Adrenal gland (tissue), 12 donors: ENCODE results near the gene ZNF827. TPM values are rescaled to one million over a fixed set of nuclear protein-coding genes. Genes with fewer than 3 reads are reported as not detected.

ENCODE experiments used
- DNase-seq, 7 donors: peaks; one replicate each; pipeline ENCODE4 v3.0.0-alpha.2; 2019 to 2020
- H3K27ac ChIP-seq, 5 donors: fragments of 200-600 bp; sonication (generic) in 4 of 5; 1 replicate in 3 of 5; 2 replicates in 2 of 5; pipeline versions ENCODE4 v1.5.1 to v1.8.0; 2016 to 2020; ENCODE audit warnings: mild to moderate bottlenecking in 1 of 5
- H3K27me3 ChIP-seq: fragments of 200-600 bp; 2 replicates; pipeline ENCODE4 v1.8.0; 2021
- H3K36me3 ChIP-seq, 2 donors: fragments of 200-600 bp; replicated peaks in 1 of 2; 1 replicate in 1 of 2; 2 replicates in 1 of 2; pipeline versions ENCODE4 v1.5.1 to v1.8.0; 2018 to 2022
- H3K4me1 ChIP-seq, 2 donors: fragments of 200-600 bp; replicated peaks in 1 of 2; 1 replicate in 1 of 2; 2 replicates in 1 of 2; pipeline versions ENCODE4 v1.5.1 to v1.8.0; 2018 to 2021
- H3K4me3 ChIP-seq, 4 donors: fragments of 200-600 bp; sonication (generic) in 3 of 4; one replicate each; pipeline ENCODE4 v1.5.1; 2016 to 2018
- H3K9me3 ChIP-seq, 3 donors: fragments of 200-600 bp; sonication (generic) in 1 of 3; replicated peaks in 1 of 3; 1 replicate in 2 of 3; 2 replicates in 1 of 3; pipeline versions ENCODE4 v1.5.1 to v1.8.0; 2016 to 2021
- POLR2A ChIP-seq, 2 donors: fragments of 450-650 bp; IDR thresholded peaks; one replicate each; pipeline ENCODE4 v1.6.1; 2017; ENCODE audit warnings: antibody characterized with exemption in 2 of 2, mild to moderate bottlenecking in 2 of 2, moderate library complexity in 1 of 2
- WGBS, 4 donors: extraction: QIAGEN DNeasy Blood & Tissue Kit in 2 of 4; methylation state at CpG; one replicate each; pipeline versions ENCODE4 v1.1.5 to v1.1.7; 2013 to 2017; 5-methylcytosine and 5-hydroxymethylcytosine counted together
- intact Hi-C, 2 donors: fragments of 100-400 bp; cut with DNase I; formaldehyde crosslinking; loops; one replicate each; pipeline versions ENCODE4 v1.14.1 to v1.15.0; 2022 to 2023
- polyA plus RNA-seq, 3 donors: library from polyadenylated mRNA; stranded (reverse); fragments of 200-250 nt in 2 of 3; fragments of 350-450 nt in 1 of 3; fragmentation: Illumina TruSeq in 1 of 3; extraction: RNeasy Lipid Tissue Mini Kit (QIAGEN cat#74804) in 1 of 3; gene quantifications; one replicate each; pipeline ENCODE4 v1.2.3, GENCODE V29; 2013 to 2014
- total RNA-seq, 9 donors: library from RNA; depleted of rRNA in 4 of 9; stranded (reverse); fragments of >200 nt in 4 of 9; fragments of 120-200 nt in 1 of 9; fragmentation: NEBNext Ultra II Directional in 1 of 9; extraction: Animal tissue kit (Norgen Biotek cat#: 25700) in 1 of 9; gene quantifications; one replicate each; pipeline versions ENCODE4 v1.1.0 to v1.2.4, GENCODE V29; 2013 to 2023
- TF ChIP-seq, protein P1 (sequence below), 6 experiments: fragments of 450-650 bp in 4 of 6; fragments of 200-600 bp in 2 of 6; sonication (generic) in 1 of 6; IDR thresholded peaks; 1 replicate in 5 of 6; 2 replicates in 1 of 6; pipeline versions ENCODE4 v1.5.1 to v1.8.0; 2016 to 2021; ENCODE audit warnings: antibody characterized with exemption in 6 of 6, mild to moderate bottlenecking in 2 of 6, moderate library complexity in 1 of 6
- donor health status: healthy with polysubstance abuse.
- donor health status: Bipolar disorder and iron deficiency.
- donor health status: DM: yes; HTN: yes; CAD: no.
- donor health status: DM: no; HTN: no; CAD: no.
- donor health status: DM: no; HTN: no; CAD: no.
- donor health status: DM: yes; HTN: yes; CAD: no.

ZNF827 gene
- total and polyA plus RNA-seq, 12 donors: 8.0 to 37.1 (median 22.7) TPM

DNA sequence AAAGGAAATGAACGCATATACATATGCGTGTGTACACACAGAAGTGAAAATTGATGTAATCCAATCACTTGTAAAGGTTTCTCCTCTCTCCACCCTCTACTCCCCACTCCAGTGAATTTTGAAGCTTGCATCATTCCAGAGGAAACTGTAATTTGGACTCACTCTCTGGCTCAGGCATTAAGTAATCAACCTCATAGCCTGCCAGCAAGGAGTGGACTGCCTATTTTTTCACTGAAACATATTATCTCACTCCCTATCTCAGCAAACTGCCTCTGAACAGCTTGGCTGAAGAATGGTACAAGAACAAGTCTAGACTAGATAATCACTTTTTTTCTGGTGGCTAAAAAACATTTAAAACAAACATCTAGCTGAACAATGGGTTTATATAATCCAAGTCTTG is 134.5 kb downstream of the ZNF827 start:
- TF ChIP-seq POLR2A (IDR thresholded peaks at IDR 0.05): no peak
- peak in 6 of 7 donors; percentile 39 to 73 (median 60) for DNase-seq
- H3K4me3 ChIP-seq: no peak overlapping the region
- H3K36me3 ChIP-seq: no peaks in the 10 kb centered on the region
- peaks cover 0 to 27% of the 10 kb centered on the region in 2 donors for H3K4me1 ChIP-seq
- no peaks in the 10 kb centered on the region for H3K27me3 ChIP-seq
- intact Hi-C loops: no loop called here
- peak overlapping the region in 1 of 5 donors; percentile 27 for H3K27ac ChIP-seq
- H3K9me3 ChIP-seq: no peaks in the 10 kb centered on the region
- WGBS, 4 donors: 68 to 87% (median 84%) methylated on average over 2 of the region's 2 CpGs

GRCh38 chr4:145799223-145799622 is 139.4 kb downstream of the ZNF827 start:
- no peak overlapping the region for H3K4me3 ChIP-seq
- H3K36me3 ChIP-seq: no peaks in the 10 kb centered on the region
- no peak overlapping the region for H3K27ac ChIP-seq
- WGBS, 4 donors: 80 to 92% (median 88%) methylated on average over 2 of the region's 2 CpGs
- DNase-seq: no peak
- intact Hi-C loops: no loop called here
- H3K9me3 ChIP-seq: no peaks in the 10 kb centered on the region
- H3K4me1 ChIP-seq: peaks cover 5 to 11% of the 10 kb centered on the region in 2 donors
- no peaks in the 10 kb centered on the region for H3K27me3 ChIP-seq
- TF ChIP-seq, protein P1, sequence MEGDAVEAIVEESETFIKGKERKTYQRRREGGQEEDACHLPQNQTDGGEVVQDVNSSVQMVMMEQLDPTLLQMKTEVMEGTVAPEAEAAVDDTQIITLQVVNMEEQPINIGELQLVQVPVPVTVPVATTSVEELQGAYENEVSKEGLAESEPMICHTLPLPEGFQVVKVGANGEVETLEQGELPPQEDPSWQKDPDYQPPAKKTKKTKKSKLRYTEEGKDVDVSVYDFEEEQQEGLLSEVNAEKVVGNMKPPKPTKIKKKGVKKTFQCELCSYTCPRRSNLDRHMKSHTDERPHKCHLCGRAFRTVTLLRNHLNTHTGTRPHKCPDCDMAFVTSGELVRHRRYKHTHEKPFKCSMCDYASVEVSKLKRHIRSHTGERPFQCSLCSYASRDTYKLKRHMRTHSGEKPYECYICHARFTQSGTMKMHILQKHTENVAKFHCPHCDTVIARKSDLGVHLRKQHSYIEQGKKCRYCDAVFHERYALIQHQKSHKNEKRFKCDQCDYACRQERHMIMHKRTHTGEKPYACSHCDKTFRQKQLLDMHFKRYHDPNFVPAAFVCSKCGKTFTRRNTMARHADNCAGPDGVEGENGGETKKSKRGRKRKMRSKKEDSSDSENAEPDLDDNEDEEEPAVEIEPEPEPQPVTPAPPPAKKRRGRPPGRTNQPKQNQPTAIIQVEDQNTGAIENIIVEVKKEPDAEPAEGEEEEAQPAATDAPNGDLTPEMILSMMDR (IDR thresholded peaks at IDR 0.05): no peak
- no peak for TF ChIP-seq POLR2A (IDR thresholded peaks at IDR 0.05)

DNA sequence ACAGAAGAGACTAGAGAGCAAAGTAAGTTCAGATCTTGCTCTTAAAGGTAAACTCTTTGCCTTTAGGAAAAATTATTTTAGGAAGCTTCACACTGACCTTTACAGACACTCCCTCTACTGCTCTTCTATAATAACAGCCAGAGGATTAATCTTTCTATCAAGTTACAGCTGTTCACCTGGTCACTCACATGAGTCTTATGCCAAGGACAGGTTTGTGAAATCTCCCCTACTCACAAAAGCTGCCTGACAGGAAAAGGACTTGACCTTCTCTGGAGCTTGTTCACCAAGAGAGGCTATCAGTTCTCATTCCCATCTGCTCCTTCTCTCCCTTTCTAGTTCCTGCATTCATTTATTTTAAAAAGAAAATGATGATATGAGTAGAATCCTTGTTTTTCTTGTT is 141.3 kb downstream of the ZNF827 start:
- H3K4me1 ChIP-seq: peaks cover 5 to 6% of the 10 kb centered on the region in 2 donors
- no peak overlapping the region for H3K4me3 ChIP-seq
- H3K27ac ChIP-seq: no peak overlapping the region
- DNase-seq: no peak
- H3K9me3 ChIP-seq: no peaks in the 10 kb centered on the region
- no peaks in the 10 kb centered on the region for H3K36me3 ChIP-seq
- intact Hi-C loops: no loop called here
- H3K27me3 ChIP-seq: no peaks in the 10 kb centered on the region
- no peak for TF ChIP-seq POLR2A (IDR thresholded peaks at IDR 0.05)
- TF ChIP-seq, protein P1 (IDR thresholded peaks at IDR 0.05): no peak

DNA sequence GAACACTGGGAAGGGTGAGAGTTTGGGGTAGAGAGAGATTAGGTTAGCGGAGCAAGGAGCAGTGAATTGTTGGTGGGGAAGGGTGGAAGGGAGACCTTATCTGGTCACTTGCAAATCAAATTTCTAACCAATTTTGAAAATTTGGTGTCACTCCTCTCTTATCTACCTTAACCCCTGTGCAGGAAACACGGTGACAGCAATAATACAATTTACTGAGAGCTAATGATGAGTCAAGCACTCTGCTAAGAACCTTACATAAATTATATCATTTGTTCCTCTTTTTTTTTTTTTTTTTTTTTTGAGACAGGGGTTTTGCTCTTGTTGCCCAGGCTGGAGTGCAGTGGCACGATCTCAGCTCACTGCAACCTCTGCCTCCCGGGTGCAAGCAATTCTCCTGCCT is 142.3 kb downstream of the ZNF827 start:
- intact Hi-C loops: no loop called here
- WGBS, 4 donors: 80 to 87% (median 83%) methylated on average over 4 of the region's 4 CpGs
- Histone ChIP-seq H3K9me3 (no peaks in the 10 kb centered on the region), H3K27ac (no peak overlapping the region), H3K36me3 (no peaks in the 10 kb centered on the region), H3K4me1 (peaks cover 5 to 13% of the 10 kb centered on the region in 2 donors), H3K27me3 (no peaks in the 10 kb centered on the region), H3K4me3 (no peak overlapping the region)
- TF ChIP-seq POLR2A (IDR thresholded peaks at IDR 0.05): no peak
- TF ChIP-seq, protein P1 (IDR thresholded peaks at IDR 0.05): no peak
- DNase-seq: no peak

GRCh38 chr4:145795521-145795920 is 143.1 kb downstream of the ZNF827 start:
- no peak overlapping the region for H3K27ac ChIP-seq
- H3K9me3 ChIP-seq: no peaks in the 10 kb centered on the region
- H3K36me3 ChIP-seq: no peaks in the 10 kb centered on the region
- WGBS, 4 donors: 70 to 84% (median 73%) methylated on average over 4 of the region's 4 CpGs
- no peaks in the 10 kb centered on the region for H3K27me3 ChIP-seq
- TF ChIP-seq POLR2A (IDR thresholded peaks at IDR 0.05): no peak
- TF ChIP-seq, protein P1 (IDR thresholded peaks at IDR 0.05): no peak
- no peak overlapping the region for H3K4me3 ChIP-seq
- H3K4me1 ChIP-seq: peaks cover 5 to 13% of the 10 kb centered on the region in 2 donors
- intact Hi-C loops: no loop called here
- no peak for DNase-seq
